ENCODE data around the gene MYO1H.
A peak's percentile ranks its signal among the peaks of the same experiment; 100 is the strongest.
"Not testable (repeated sequence)": the region's sequence is repeated elsewhere in the genome, so short reads cannot be mapped to it uniquely, and the experiment has no call there.

The MYO1H gene

GRCh38 chr12:109310247-109311125, 37.2 kb upstream of the MYO1H start:
- Histone ChIP-seq H3K4me1 (ENCODE audit: control insufficient read depth, insufficient read depth, low read length) (no peaks in the 10 kb centered on the region), H3K36me3 (ENCODE audit: insufficient read depth, low read length) (no peaks in the 10 kb centered on the region), H3K27me3 (ENCODE audit: control insufficient read depth, insufficient read depth, low read length) (peaks cover 81% of the 10 kb centered on the region), H3K4me2 (ENCODE audit: low read length) (peak overlapping the region; percentile 73), H3K9ac (ENCODE audit: low read depth, low read length) (no peak overlapping the region), H3K9me3 (replicated peaks; ENCODE audit: low read length) (no peaks in the 10 kb centered on the region), H3K4me3 (ENCODE audit: low read length) (peak overlapping the region; percentile 54)

- H3K4me1 ChIP-seq (ENCODE audit: control insufficient read depth, insufficient read depth, low read length); H3K4me3 ChIP-seq (ENCODE audit: low read length); H3K9me3 ChIP-seq (replicated peaks; ENCODE audit: low read length); H3K4me2 ChIP-seq (ENCODE audit: low read length); H3K9ac ChIP-seq (ENCODE audit: low read depth, low read length); H3K36me3 ChIP-seq (ENCODE audit: insufficient read depth, low read length): not testable (repeated sequence)
- H3K27me3 ChIP-seq (ENCODE audit: control insufficient read depth, insufficient read depth, low read length), result peaks cover 52% of the 10 kb centered on the region
Observed at GRCh38 chr12:109321294-109321693, 26.4 kb upstream of the MYO1H start.

- Histone ChIP-seq H3K9ac (ENCODE audit: low read depth, low read length) (no peak overlapping the region), H3K9me3 (replicated peaks; ENCODE audit: low read length) (no peaks in the 10 kb centered on the region), H3K36me3 (ENCODE audit: insufficient read depth, low read length) (no peaks in the 10 kb centered on the region), H3K4me3 (ENCODE audit: low read length) (no peak overlapping the region), H3K4me2 (ENCODE audit: low read length) (no peak overlapping the region), H3K4me1 (ENCODE audit: control insufficient read depth, insufficient read depth, low read length) (no peaks in the 10 kb centered on the region), H3K27me3 (ENCODE audit: control insufficient read depth, insufficient read depth, low read length) (peaks cover 40% of the 10 kb centered on the region)
Observed at GRCh38 chr12:109329003-109329402, 18.7 kb upstream of the MYO1H start.

- no peaks in the 10 kb centered on the region for H3K36me3 ChIP-seq (ENCODE audit: insufficient read depth, low read length)
- no peak overlapping the region for H3K4me2 ChIP-seq (ENCODE audit: low read length)
- no peaks in the 10 kb centered on the region for H3K9me3 ChIP-seq (replicated peaks; ENCODE audit: low read length)
- no peak overlapping the region for H3K4me3 ChIP-seq (ENCODE audit: low read length)
- H3K27me3 ChIP-seq (ENCODE audit: control insufficient read depth, insufficient read depth, low read length), result peaks cover 36% of the 10 kb centered on the region
- no peak overlapping the region for H3K9ac ChIP-seq (ENCODE audit: low read depth, low read length)
- no peaks in the 10 kb centered on the region for H3K4me1 ChIP-seq (ENCODE audit: control insufficient read depth, insufficient read depth, low read length)
Observed at GRCh38 chr12:109329686-109330085, 18.0 kb upstream of the MYO1H start.

- Histone ChIP-seq H3K9ac (ENCODE audit: low read depth, low read length) (no peak overlapping the region), H3K36me3 (ENCODE audit: insufficient read depth, low read length) (no peaks in the 10 kb centered on the region), H3K4me1 (ENCODE audit: control insufficient read depth, insufficient read depth, low read length) (no peaks in the 10 kb centered on the region), H3K4me2 (ENCODE audit: low read length) (no peak overlapping the region), H3K4me3 (ENCODE audit: low read length) (no peak overlapping the region), H3K27me3 (ENCODE audit: control insufficient read depth, insufficient read depth, low read length) (peaks cover 36% of the 10 kb centered on the region), H3K9me3 (replicated peaks; ENCODE audit: low read length) (no peaks in the 10 kb centered on the region)
Observed at GRCh38 chr12:109330282-109331230, 17.1 kb upstream of the MYO1H start.

GRCh38 chr12:109331301-109331952, 16.3 kb upstream of the MYO1H start:
- no peak overlapping the region for H3K4me2 ChIP-seq (ENCODE audit: low read length)
- peaks cover 30% of the 10 kb centered on the region for H3K27me3 ChIP-seq (ENCODE audit: control insufficient read depth, insufficient read depth, low read length)
- no peak overlapping the region for H3K9ac ChIP-seq (ENCODE audit: low read depth, low read length)
- H3K36me3 ChIP-seq (ENCODE audit: insufficient read depth, low read length), result no peaks in the 10 kb centered on the region
- H3K9me3 ChIP-seq (replicated peaks; ENCODE audit: low read length), result no peaks in the 10 kb centered on the region
- no peaks in the 10 kb centered on the region for H3K4me1 ChIP-seq (ENCODE audit: control insufficient read depth, insufficient read depth, low read length)
- no peak overlapping the region for H3K4me3 ChIP-seq (ENCODE audit: low read length)

- Histone ChIP-seq H3K4me1 (ENCODE audit: control insufficient read depth, insufficient read depth, low read length) (no peaks in the 10 kb centered on the region), H3K4me3 (ENCODE audit: low read length) (no peak overlapping the region), H3K4me2 (ENCODE audit: low read length) (no peak overlapping the region), H3K9me3 (replicated peaks; ENCODE audit: low read length) (no peaks in the 10 kb centered on the region), H3K36me3 (ENCODE audit: insufficient read depth, low read length) (no peaks in the 10 kb centered on the region), H3K9ac (ENCODE audit: low read depth, low read length) (no peak overlapping the region), H3K27me3 (ENCODE audit: control insufficient read depth, insufficient read depth, low read length) (peaks cover 27% of the 10 kb centered on the region)
Observed at GRCh38 chr12:109334887-109335286, 12.8 kb upstream of the MYO1H start.

GRCh38 chr12:109336593-109336992, 11.1 kb upstream of the MYO1H start:
- no peaks in the 10 kb centered on the region for H3K9me3 ChIP-seq (replicated peaks; ENCODE audit: low read length)
- H3K27me3 ChIP-seq (ENCODE audit: control insufficient read depth, insufficient read depth, low read length), result peaks cover 18% of the 10 kb centered on the region

GRCh38 chr12:109343677-109344076, 4.0 kb upstream of the MYO1H start:
- H3K36me3 ChIP-seq (ENCODE audit: insufficient read depth, low read length), result no peaks in the 10 kb centered on the region
- H3K4me1 ChIP-seq (ENCODE audit: control insufficient read depth, insufficient read depth, low read length), result no peaks in the 10 kb centered on the region
- H3K9me3 ChIP-seq (replicated peaks; ENCODE audit: low read length), result no peaks in the 10 kb centered on the region
- peaks cover 25% of the 10 kb centered on the region for H3K27me3 ChIP-seq (ENCODE audit: control insufficient read depth, insufficient read depth, low read length)
- no peak overlapping the region for H3K4me3 ChIP-seq (ENCODE audit: low read length)
- no peak overlapping the region for H3K9ac ChIP-seq (ENCODE audit: low read depth, low read length)
- H3K4me2 ChIP-seq (ENCODE audit: low read length), result no peak overlapping the region

More at GRCh38 chr12:109336593-109336992, 11.1 kb upstream of the MYO1H start:
- Histone ChIP-seq H3K4me2 (ENCODE audit: low read length) (no peak overlapping the region), H3K4me1 (ENCODE audit: control insufficient read depth, insufficient read depth, low read length) (no peaks in the 10 kb centered on the region), H3K4me3 (ENCODE audit: low read length) (no peak overlapping the region), H3K9ac (ENCODE audit: low read depth, low read length) (no peak overlapping the region), H3K36me3 (ENCODE audit: insufficient read depth, low read length) (no peaks in the 10 kb centered on the region)

GRCh38 chr12:109345428-109345827, 2.3 kb upstream of the MYO1H start:
- Histone ChIP-seq H3K27me3 (ENCODE audit: control insufficient read depth, insufficient read depth, low read length) (peaks cover 22% of the 10 kb centered on the region), H3K4me2 (ENCODE audit: low read length) (no peak overlapping the region), H3K4me3 (ENCODE audit: low read length) (no peak overlapping the region)

GRCh38 chr12:109346920-109347319, 780 bp upstream of the MYO1H start:
- Histone ChIP-seq H3K36me3 (ENCODE audit: insufficient read depth, low read length) (no peaks in the 10 kb centered on the region), H3K9ac (ENCODE audit: low read depth, low read length) (no peak overlapping the region), H3K4me2 (ENCODE audit: low read length) (no peak overlapping the region), H3K27me3 (ENCODE audit: control insufficient read depth, insufficient read depth, low read length) (peaks cover 17% of the 10 kb centered on the region), H3K4me1 (ENCODE audit: control insufficient read depth, insufficient read depth, low read length) (no peaks in the 10 kb centered on the region), H3K9me3 (replicated peaks; ENCODE audit: low read length) (no peaks in the 10 kb centered on the region), H3K4me3 (ENCODE audit: low read length) (no peak overlapping the region)

More at GRCh38 chr12:109345428-109345827, 2.3 kb upstream of the MYO1H start:
- H3K36me3 ChIP-seq (ENCODE audit: insufficient read depth, low read length), result no peaks in the 10 kb centered on the region
- no peak overlapping the region for H3K9ac ChIP-seq (ENCODE audit: low read depth, low read length)
- no peaks in the 10 kb centered on the region for H3K9me3 ChIP-seq (replicated peaks; ENCODE audit: low read length)
- no peaks in the 10 kb centered on the region for H3K4me1 ChIP-seq (ENCODE audit: control insufficient read depth, insufficient read depth, low read length)
